Body of pancreas (tissue), 4 donors: Measurements from ENCODE around the gene BPIFA2. TPM values are rescaled to one million over a fixed set of nuclear protein-coding genes. Genes with fewer than 3 reads are reported as not detected.

Experiments used
- ATAC-seq: fragments of 150-250 bp; one replicate; pipeline ENCODE4 v1.9.1; 2016
- DNase-seq, 4 donors: peaks; one replicate each; pipeline ENCODE4 v3.0.0-alpha.2; 2019
- H3K27ac ChIP-seq, 4 donors: fragments of 200-600 bp; sonication (generic); 1 replicate in 3 of 4; 2 replicates in 1 of 4; pipeline versions ENCODE4 v1.5.1 to v1.6.1; 2016 to 2019; ENCODE audit warnings: mild to moderate bottlenecking in 1 of 4, mixed read lengths in 1 of 4, moderate library complexity in 1 of 4
- H3K27me3 ChIP-seq, 2 donors: fragments of 200-600 bp; sonication (generic); one replicate each; pipeline ENCODE4 v1.6.0; 2016; ENCODE audit warnings: mild to moderate bottlenecking in 1 of 2
- H3K36me3 ChIP-seq, 2 donors: fragments of 200-600 bp; sonication (generic); replicated peaks in 1 of 2; 2 replicates each; pipeline ENCODE4 v1.5.1; 2016; ENCODE audit warnings: low read depth in 2 of 2; ENCODE audit not compliant: insufficient read depth in 1 of 2
- H3K4me1 ChIP-seq: fragments of 200-600 bp; sonication (generic); one replicate; pipeline ENCODE4 v1.6.0; 2016
- H3K4me3 ChIP-seq, 2 donors: fragments of 200-600 bp; sonication (generic); 1 replicate in 1 of 2; 2 replicates in 1 of 2; pipeline ENCODE4 v1.5.1; 2016 to 2019
- H3K9me3 ChIP-seq, 3 donors: fragments of 200-600 bp; sonication (generic); 1 replicate in 2 of 3; 2 replicates in 1 of 3; pipeline ENCODE4 v1.5.1; 2016
- POLR2A ChIP-seq, 3 donors: fragments of 450-650 bp; IDR thresholded peaks; one replicate each; pipeline ENCODE4 v1.6.1; 2016; ENCODE audit warnings: antibody characterized with exemption in 3 of 3, mild to moderate bottlenecking in 2 of 3
- WGBS, 2 donors: methylation state at CpG; one replicate each; pipeline ENCODE4 v1.1.5; 2017; 5-methylcytosine and 5-hydroxymethylcytosine counted together
- intact Hi-C: fragments of 100-400 bp; cut with DNase I; formaldehyde crosslinking; loops from one replicate; pipeline ENCODE4 v1.15.1; 2023
- total RNA-seq, 2 donors: library from RNA; depleted of rRNA; stranded (reverse); fragments of >200 nt; gene quantifications; one replicate each; pipeline ENCODE4 v1.1.0, GENCODE V29; 2016
- TF ChIP-seq, protein P1 (sequence below), 7 experiments: fragments of 450-650 bp in 4 of 7; fragments of 200-600 bp in 3 of 7; sonication (generic) in 3 of 7; IDR thresholded peaks; one replicate each; pipeline ENCODE4 v1.5.1; 2016 to 2019; ENCODE audit warnings: antibody characterized with exemption in 7 of 7

Gene BPIFA2
- total RNA-seq, 2 donors from 2014 or later, result not detected

GRCh38 chr20:33163856-33164762, 3.9 kb upstream of the BPIFA2 start:
- H3K27ac ChIP-seq, result no peak overlapping the region
- intact Hi-C loops, result no loop called here
- ATAC-seq (no peak), DNase-seq (no peak)
- H3K27me3 ChIP-seq, result no peaks in the 10 kb centered on the region
- no peak overlapping the region for H3K4me3 ChIP-seq
- no peaks in the 10 kb centered on the region for H3K4me1 ChIP-seq
- WGBS, 2 donors, result 72 to 75% methylated on average over 7 to 8 of the region's 8 CpGs
- peaks cover 0 to 4% (median 0%) of the 10 kb centered on the region in 3 donors for H3K9me3 ChIP-seq
- H3K36me3 ChIP-seq, result no peaks in the 10 kb centered on the region
- TF ChIP-seq POLR2A (IDR thresholded peaks at IDR 0.05), result no peak
- TF ChIP-seq, protein P1, sequence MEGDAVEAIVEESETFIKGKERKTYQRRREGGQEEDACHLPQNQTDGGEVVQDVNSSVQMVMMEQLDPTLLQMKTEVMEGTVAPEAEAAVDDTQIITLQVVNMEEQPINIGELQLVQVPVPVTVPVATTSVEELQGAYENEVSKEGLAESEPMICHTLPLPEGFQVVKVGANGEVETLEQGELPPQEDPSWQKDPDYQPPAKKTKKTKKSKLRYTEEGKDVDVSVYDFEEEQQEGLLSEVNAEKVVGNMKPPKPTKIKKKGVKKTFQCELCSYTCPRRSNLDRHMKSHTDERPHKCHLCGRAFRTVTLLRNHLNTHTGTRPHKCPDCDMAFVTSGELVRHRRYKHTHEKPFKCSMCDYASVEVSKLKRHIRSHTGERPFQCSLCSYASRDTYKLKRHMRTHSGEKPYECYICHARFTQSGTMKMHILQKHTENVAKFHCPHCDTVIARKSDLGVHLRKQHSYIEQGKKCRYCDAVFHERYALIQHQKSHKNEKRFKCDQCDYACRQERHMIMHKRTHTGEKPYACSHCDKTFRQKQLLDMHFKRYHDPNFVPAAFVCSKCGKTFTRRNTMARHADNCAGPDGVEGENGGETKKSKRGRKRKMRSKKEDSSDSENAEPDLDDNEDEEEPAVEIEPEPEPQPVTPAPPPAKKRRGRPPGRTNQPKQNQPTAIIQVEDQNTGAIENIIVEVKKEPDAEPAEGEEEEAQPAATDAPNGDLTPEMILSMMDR (IDR thresholded peaks at IDR 0.05), result no peak

GRCh38 chr20:33164763-33165095, 3.2 kb upstream of the BPIFA2 start:
- intact Hi-C loops, result no loop called here
- Histone ChIP-seq H3K4me1 (no peaks in the 10 kb centered on the region), H3K9me3 (peaks cover 0 to 6% (median 0%) of the 10 kb centered on the region in 3 donors), H3K4me3 (no peak overlapping the region), H3K27ac (no peak overlapping the region), H3K27me3 (no peaks in the 10 kb centered on the region), H3K36me3 (no peaks in the 10 kb centered on the region)
- WGBS, 2 donors, result 61 to 78% methylated on average over 6 of the region's 6 CpGs
- DNase-seq (no peak), ATAC-seq (no peak)
- TF ChIP-seq, protein P1 (IDR thresholded peaks at IDR 0.05), result no peak
- TF ChIP-seq POLR2A (IDR thresholded peaks at IDR 0.05), result no peak

- H3K4me1 ChIP-seq, result no peaks in the 10 kb centered on the region
- ATAC-seq (no peak), DNase-seq (peak in 2 of 4 donors; percentile 18 to 26)
- peaks cover 0 to 6% (median 0%) of the 10 kb centered on the region in 3 donors for H3K9me3 ChIP-seq
- H3K27me3 ChIP-seq, result no peaks in the 10 kb centered on the region
- no peaks in the 10 kb centered on the region for H3K36me3 ChIP-seq
- H3K4me3 ChIP-seq, result no peak overlapping the region
- H3K27ac ChIP-seq, result no peak overlapping the region
- intact Hi-C loops, result no loop called here
- WGBS, 2 donors, result 58 to 60% methylated on average over 8 of the region's 8 CpGs
- TF ChIP-seq, protein P1 (IDR thresholded peaks at IDR 0.05), result no peak
- TF ChIP-seq POLR2A (IDR thresholded peaks at IDR 0.05), result no peak
Measured at GRCh38 chr20:33165416-33166055, 2.4 kb upstream of the BPIFA2 start.

DNA sequence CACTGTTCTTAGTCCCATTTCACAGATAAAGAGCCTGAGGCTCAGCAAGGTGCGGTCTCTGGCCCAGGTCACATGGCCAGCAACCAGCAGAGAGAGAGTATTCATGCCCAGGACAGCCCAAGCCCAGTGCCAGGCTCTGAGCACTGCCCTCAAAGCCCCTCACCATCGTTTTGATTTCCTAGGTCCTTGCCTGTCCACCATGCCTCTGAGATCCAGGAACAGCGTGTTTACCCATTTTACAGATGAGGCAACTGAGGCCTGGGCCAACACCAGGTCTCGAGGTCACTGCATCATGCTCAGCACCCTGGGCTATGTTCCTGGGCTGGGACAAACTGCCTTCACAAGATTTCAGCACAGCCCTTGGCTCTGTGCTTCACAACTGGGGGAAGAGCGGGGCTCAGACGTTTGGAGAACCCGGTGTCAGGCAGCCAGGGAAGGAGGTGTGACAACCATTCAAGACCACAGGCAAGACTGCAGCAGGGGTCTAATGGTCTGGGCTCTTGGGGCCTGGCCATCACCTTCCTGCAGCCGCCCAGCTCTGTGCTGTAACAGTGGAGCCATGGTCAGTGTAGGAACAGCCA, 1.3 kb upstream of the BPIFA2 start:
- Histone ChIP-seq H3K9me3 (peaks cover 0 to 6% (median 0%) of the 10 kb centered on the region in 3 donors), H3K36me3 (no peaks in the 10 kb centered on the region), H3K27ac (no peak overlapping the region), H3K27me3 (no peaks in the 10 kb centered on the region), H3K4me1 (no peaks in the 10 kb centered on the region), H3K4me3 (no peak overlapping the region)
- ATAC-seq (no peak), DNase-seq (no peak)
- WGBS, 2 donors, result 75 to 100% methylated on average over 2 to 8 of the region's 8 CpGs
- no peak for TF ChIP-seq POLR2A (IDR thresholded peaks at IDR 0.05)
- TF ChIP-seq, protein P1 (IDR thresholded peaks at IDR 0.05), result no peak
- intact Hi-C loops, result no loop called here
